ENCODE data around the gene LSM7. TPM values are rescaled to one million over a fixed set of nuclear protein-coding genes. Genes with fewer than 3 reads are reported as not detected.
"Not testable (repeated sequence)": the region's sequence is repeated elsewhere in the genome, so short reads cannot be mapped to it uniquely, and the experiment has no call there.

The LSM7 gene
- total RNA-seq, 1 experiment from 2014 or later, result 421 TPM

DNA sequence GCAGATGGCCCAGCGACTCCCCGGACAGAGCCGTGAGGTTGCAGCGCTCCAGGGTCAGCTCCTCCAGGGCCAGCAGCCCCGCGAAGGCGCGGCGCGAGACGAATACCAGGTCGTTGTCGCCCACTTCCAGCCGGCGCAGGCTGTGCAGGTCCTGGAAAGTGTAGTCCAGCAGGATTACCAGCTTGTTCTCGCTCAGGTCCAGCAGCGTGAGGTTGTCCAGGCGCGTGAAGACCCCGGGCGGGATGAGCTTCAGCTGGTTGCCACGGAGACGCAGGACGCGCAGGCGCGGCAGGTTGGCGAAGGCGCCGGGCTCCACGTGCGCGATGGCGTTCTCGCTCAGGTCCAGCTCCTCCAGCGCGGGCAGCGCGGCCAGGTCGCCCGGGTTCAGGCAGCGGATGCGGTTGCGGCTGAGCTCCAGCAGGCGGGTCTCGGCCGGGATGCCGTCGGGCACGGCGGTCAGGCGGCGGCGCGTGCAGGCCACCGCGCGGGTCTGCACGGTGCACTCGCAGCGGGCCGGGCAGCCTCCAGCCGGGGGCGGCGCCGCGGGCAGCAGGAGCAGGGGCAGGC, 37.1 kb downstream of the LSM7 start:
- Histone ChIP-seq H3K36me3 (replicated peaks; ENCODE audit: control insufficient read depth, insufficient read depth, low read length) (no peaks in the 10 kb centered on the region), H3K27me3 (ENCODE audit: control insufficient read depth, insufficient read depth, low read length) (peaks cover 35% of the 10 kb centered on the region; the same call in 1 of the 2 replicates), H3K4me3 (ENCODE audit: insufficient read depth, low read depth, low read length) (peak overlapping the region; percentile 25; the same call in 1 of the 2 replicates)
- peak; percentile 94 for DNase-seq

DNA sequence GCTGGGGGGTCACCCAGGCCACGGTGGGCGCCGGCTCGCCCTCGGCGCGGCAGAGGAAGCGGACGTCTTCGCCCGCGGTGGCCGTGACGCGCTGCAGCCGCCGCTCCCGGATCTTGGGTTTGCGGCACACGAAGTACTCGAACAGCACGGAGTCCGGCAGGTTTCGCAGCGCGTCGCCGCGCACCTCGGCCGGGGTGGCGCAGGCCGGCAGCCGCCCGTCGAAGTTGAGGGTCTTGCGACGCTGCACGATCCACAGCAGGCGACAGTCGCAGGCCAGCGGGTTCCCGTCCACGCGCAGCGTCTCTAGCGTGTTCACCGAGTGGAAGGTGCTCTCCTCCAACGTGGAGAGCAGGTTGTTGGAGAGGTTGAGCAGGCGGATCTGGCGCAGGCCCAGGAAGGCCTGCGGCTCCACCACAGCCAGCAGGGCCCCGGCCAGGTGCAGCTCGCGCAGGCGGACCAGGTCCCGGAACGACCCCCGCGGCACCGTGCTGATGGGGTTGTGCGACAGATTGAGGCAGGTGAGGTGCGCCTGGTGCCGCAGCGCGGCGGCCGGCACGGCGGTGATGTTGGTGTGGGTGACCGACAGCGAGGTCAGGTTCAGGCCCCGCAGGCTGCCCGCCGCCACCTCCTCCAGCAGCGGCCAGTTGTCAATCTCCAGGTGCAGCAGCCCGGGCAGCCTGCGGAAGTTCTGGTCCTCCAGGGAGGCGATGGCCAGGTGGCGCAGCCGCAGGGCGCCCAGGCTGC, 37.8 kb downstream of the LSM7 start:
- H3K36me3 ChIP-seq (replicated peaks; ENCODE audit: control insufficient read depth, insufficient read depth, low read length), result no peaks in the 10 kb centered on the region
- peak; percentile 86 for DNase-seq
- peak overlapping the region; percentile 25; the same call in 1 of the 2 replicates for H3K4me3 ChIP-seq (ENCODE audit: insufficient read depth, low read depth, low read length)
- peaks cover 35% of the 10 kb centered on the region; the same call in 1 of the 2 replicates for H3K27me3 ChIP-seq (ENCODE audit: control insufficient read depth, insufficient read depth, low read length)

DNA sequence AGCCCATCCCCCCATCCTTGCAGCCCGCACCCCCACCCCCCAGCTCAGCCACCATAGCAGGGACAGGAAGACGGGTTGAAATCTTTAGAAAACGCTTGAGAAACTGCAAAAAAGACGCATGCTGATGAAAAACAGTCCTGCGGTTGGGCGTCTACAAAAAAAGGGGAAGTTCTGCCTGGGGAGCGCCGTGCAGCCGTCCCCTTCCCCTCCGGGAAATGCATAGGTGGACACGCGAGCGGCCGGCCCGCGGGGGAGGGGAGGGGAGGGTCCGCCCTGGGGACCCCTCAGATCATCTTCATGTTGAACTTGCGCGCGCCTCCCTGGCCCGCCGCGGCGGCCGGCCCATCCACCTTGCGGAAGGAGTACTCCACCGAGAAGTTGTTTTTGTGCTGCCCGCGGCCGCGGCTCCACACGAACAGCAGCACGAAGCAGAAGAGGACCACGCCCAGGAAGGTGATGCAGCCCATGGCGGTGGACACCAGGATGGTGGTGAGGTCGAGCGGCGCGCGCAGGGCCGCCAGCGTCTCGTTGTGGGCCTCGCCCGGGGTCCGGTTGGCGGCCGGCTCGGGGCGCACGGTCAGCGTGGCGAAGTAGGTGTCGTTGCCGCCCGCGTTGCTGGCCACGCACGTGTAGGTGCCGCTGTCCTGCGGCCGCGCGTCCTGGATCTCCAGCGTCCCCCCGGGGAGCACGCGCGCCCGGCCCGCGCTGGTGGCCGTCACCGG, 38.5 kb downstream of the LSM7 start:
- peak; percentile 83 for DNase-seq
- H3K27me3 ChIP-seq (ENCODE audit: control insufficient read depth, insufficient read depth, low read length), result peaks cover 33% of the 10 kb centered on the region; the same call in 1 of the 2 replicates
- H3K4me3 ChIP-seq (ENCODE audit: insufficient read depth, low read depth, low read length), result peak overlapping the region; percentile 29; the same call in 1 of the 2 replicates
- H3K36me3 ChIP-seq (replicated peaks; ENCODE audit: control insufficient read depth, insufficient read depth, low read length), result no peaks in the 10 kb centered on the region

DNA sequence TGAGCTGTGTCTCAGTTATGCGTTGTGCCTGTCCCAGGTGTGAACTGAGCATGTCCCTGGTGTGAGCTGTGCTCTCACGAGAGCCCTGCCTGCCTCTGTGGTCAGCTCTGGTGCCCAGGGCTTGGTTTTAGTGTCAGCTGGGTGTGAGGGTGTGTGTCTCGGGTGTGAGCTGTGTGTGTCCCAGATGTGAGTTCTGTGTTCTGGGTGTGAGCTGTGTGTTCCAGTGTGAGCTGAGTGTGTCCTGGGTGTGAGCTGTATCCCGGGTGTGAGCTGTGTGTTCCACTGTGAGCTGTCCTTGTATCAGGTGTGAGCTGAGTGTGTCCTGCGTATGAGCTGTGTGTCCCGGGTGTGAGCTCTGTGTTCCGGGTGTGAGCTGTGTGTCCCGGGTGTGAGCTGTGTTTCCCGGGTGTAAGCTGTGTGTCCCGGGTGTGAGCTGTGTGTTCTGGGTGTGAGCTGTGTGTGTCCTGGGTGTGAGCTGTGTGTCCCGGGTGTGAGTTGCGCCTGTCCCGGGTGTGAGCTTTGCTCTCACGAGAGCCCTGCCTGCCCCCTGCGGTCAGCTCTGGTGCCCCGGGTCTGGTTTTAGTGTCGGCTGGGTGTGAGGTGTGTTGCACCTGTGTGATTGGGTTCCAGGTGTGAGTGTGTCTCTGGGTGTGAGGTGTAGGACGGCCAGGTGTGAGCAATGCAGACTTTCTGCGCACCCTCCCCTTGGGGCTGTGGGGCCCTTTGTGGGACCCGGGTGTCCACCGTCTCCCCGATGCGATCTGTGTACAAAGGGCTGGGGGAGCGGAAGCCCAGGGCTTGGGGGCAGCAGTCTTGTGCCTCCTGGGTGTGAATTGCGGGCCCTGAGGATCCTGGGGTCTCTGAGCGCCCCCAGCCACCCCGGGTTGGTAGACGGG, 39.3 kb downstream of the LSM7 start:
- Histone ChIP-seq H3K36me3 (replicated peaks; ENCODE audit: control insufficient read depth, insufficient read depth, low read length) (no peaks in the 10 kb centered on the region), H3K4me3 (ENCODE audit: insufficient read depth, low read depth, low read length) (no peak overlapping the region), H3K27me3 (ENCODE audit: control insufficient read depth, insufficient read depth, low read length) (peaks cover 33% of the 10 kb centered on the region; the same call in 1 of the 2 replicates)
- DNase-seq, result peak; percentile 68

DNA sequence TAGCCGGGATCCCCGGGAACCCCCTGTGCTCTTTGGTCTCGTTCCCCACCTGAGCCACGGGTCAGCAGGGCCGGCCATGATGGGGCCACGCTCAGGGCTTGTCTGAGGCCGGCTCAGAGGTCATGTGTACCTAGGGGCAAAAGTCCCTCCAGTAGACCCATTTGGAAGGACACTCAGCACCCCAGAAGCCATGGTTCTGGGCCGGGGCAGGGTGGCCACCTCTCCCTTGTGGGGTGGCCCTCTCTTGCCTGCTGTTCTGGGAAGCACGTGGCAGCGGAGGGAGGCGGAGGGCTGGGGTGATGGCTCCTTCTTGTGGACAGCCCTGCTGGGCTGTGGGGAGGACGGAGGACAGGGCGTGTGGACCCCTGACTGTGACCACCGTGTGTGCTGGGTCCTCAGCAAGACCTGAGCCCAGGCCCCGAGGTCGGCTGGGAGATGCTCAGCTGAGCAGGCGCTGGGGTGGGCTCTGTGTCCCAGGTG, 40.0 kb downstream of the LSM7 start:
- Histone ChIP-seq H3K36me3 (replicated peaks; ENCODE audit: control insufficient read depth, insufficient read depth, low read length) (no peaks in the 10 kb centered on the region), H3K27me3 (ENCODE audit: control insufficient read depth, insufficient read depth, low read length) (peaks cover 33% of the 10 kb centered on the region; the same call in 1 of the 2 replicates), H3K4me3 (ENCODE audit: insufficient read depth, low read depth, low read length) (no peak overlapping the region)
- no peak for DNase-seq

DNA sequence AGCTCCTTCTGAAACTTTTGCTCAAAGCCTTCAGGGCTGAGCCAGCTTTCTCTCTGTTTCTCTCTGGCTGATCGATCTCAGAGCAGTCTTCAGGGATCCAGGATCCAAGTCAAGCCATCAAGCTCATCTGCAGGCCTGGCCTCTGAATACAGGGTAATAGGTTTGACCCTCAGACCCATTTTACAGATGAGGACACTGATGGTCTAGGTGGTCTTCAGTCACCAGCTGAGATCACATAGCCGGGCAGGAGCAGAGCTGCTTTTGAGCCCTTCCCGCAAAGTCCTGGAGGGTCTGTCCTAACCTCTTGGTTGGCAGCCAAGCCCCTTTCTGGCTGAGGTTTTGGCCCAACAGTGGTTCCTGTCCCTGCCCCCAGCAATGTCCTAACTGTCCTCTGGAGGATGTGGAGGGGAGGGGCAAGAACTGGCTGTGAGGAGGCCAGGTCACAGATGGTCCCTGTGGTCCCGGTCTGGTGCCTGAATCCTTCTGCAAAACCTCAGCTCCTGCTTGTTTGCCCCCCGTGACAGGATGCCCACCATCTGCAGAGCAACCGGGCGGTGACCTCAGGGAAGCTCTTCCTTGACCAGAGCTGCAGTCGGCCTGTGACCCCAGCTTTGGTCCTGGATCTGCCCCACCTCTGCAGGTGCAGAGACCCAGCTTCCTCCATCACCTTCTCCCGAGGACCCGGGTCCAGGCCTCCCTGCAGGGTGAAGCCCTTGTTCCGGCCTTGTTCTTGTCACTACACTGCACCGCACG, 40.6 kb downstream of the LSM7 start:
- Histone ChIP-seq H3K4me3 (ENCODE audit: insufficient read depth, low read depth, low read length) (no peak overlapping the region), H3K27me3 (ENCODE audit: control insufficient read depth, insufficient read depth, low read length) (peaks cover 36% of the 10 kb centered on the region; the same call in 1 of the 2 replicates), H3K36me3 (replicated peaks; ENCODE audit: control insufficient read depth, insufficient read depth, low read length) (no peaks in the 10 kb centered on the region)
- no peak for DNase-seq

DNA sequence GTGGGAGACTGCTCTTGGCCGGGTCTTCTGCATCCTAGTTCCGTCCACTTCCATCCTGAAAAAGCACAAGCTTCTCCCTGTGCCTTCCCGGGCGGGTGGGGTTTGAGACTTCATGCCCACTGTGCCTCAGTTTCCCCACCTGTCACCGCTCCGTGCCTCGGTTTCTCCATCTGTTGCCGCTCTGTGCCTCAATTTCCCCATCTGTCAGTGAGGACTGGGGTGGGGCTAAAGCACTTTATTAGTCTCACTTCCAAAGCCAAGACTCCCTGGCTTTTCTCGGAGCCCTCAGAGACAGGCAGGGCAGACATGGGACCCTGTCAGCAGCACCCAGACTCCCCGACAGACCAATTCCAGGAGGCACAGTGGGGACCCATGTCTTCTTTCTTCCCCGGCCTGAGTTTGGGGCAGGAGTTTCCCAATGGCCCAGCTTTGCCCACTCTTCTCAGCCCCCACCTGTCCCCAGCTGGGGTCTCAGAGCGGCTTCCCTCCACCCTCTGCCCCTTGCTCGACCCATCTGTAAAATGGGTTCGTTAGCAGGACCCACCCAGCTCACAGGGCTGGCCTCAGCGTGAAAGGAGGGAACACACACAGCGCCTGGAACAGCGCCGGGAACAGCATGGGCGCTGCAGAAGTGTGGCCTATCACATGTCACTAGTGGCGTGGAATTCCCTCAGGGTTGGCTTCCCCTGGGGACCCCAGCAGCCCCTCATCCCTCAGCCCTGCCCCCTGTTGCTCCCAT, 41.8 kb downstream of the LSM7 start:
- H3K4me3 ChIP-seq (ENCODE audit: insufficient read depth, low read depth, low read length), result no peak overlapping the region
- H3K36me3 ChIP-seq (replicated peaks; ENCODE audit: control insufficient read depth, insufficient read depth, low read length), result no peaks in the 10 kb centered on the region
- H3K27me3 ChIP-seq (ENCODE audit: control insufficient read depth, insufficient read depth, low read length), result peaks cover 38% of the 10 kb centered on the region
- DNase-seq, result no peak

DNA sequence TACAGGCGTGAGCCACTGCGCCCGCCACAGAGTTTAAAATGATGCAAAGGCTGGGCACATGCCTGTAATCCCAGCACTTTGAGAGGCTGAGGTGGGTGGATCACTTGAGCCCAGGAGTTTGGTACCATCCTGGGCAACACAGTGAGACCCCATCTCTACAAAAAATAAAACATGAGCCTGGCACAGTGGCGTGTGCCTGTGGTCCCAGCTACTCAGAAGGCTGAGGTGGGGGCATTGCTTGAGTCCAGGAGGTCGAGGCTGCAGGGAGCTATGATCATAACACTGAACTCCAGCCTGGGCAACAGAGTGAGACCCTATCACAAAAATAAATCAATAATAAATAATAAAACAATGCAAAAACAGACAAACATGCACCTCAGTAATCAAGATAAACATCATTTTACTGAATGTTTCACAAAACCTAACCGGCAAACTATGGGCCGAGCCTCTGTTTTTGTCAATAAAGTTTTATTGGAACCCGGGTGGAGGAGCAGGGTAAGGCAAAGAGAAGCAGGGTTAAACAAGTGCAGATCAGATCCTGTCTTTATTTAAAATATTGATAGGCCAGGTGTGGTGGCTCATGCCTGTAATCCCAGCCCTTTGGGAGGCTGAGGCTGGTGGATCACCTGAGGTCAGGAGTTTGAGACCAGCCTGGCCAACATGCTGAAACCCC, 44.4 kb downstream of the LSM7 start:
- no peak for DNase-seq
- Histone ChIP-seq H3K4me3 (ENCODE audit: insufficient read depth, low read depth, low read length) (no peak overlapping the region), H3K36me3 (replicated peaks; ENCODE audit: control insufficient read depth, insufficient read depth, low read length) (no peaks in the 10 kb centered on the region), H3K27me3 (ENCODE audit: control insufficient read depth, insufficient read depth, low read length) (peaks cover 14% of the 10 kb centered on the region)

DNA sequence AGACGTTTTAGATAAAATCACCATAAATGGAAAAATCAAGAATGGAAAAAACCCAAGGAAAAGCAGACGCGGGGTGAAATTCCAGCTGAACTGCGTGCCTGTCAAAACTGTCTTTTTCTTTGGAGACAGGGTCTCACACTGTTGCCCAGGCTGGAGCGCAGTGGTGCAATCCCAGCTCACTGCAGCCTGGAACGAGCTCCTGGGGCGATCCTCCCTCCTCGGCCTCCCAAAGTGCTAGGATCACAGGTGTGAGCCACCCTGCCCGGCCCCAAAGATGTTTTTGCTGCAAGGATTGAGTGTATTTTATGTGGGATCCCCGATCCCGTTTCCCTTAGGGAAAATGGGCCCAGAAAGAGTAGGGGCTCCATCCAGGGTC, 45.5 kb downstream of the LSM7 start:
- Histone ChIP-seq H3K4me3 (ENCODE audit: insufficient read depth, low read depth, low read length) (no peak overlapping the region; the same call in 1 of the 2 replicates), H3K36me3 (replicated peaks; ENCODE audit: control insufficient read depth, insufficient read depth, low read length) (no peaks in the 10 kb centered on the region), H3K27me3 (ENCODE audit: control insufficient read depth, insufficient read depth, low read length) (peaks cover 10% of the 10 kb centered on the region)
- no peak for DNase-seq

DNA sequence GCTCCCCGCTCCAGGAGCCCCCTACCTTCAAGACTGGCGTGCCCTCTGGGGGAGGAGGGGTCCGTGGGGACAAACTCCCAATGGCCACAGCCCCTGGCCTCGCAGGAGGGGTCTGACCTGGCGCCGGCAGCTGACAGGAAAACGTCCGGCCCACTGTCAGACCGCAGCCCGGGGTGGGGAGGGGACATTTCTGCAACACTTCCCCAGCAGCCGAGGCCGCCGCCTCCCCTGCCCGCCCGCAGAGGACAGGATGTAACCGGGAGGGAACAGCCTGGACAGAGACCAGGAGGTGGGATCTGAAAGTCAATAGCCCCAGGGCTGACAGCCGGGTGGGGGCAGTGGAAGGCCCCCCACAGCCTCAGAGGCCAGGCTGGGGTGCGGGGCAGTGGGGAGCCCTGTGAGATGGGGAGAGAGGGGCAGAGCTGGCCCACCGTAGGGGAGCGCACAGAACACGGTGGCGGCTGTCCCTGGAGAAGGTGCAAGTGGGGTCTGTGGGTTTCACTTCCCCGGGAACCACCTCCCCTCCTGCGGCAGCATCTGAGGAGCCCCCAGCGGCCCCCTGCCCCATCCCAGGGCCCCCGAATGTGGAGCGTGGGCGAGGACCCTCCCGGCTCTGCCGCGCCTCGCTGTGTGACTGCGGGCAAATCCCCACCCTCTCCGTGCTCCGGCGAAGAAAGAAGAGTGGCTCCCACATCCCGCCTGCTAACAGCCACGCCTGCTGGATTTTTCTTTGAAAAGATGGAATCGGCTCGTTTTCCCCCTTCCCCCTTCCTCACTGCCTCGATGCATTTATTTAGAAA, 46.1 kb downstream of the LSM7 start, which contains the start of gene PEAK3:
Gene PEAK3, minus strand, starts transcription at position 114 of the 800 bp plus-strand sequence. CDS start 1,244 bp downstream, outside the sequence.
- DNase-seq, result peak; percentile 90
- Histone ChIP-seq H3K27me3 (ENCODE audit: control insufficient read depth, insufficient read depth, low read length) (peaks cover 10% of the 10 kb centered on the region), H3K36me3 (replicated peaks; ENCODE audit: control insufficient read depth, insufficient read depth, low read length) (no peaks in the 10 kb centered on the region), H3K4me3 (ENCODE audit: insufficient read depth, low read depth, low read length) (peak within 1 kb of the TSS; percentile 45)

DNA sequence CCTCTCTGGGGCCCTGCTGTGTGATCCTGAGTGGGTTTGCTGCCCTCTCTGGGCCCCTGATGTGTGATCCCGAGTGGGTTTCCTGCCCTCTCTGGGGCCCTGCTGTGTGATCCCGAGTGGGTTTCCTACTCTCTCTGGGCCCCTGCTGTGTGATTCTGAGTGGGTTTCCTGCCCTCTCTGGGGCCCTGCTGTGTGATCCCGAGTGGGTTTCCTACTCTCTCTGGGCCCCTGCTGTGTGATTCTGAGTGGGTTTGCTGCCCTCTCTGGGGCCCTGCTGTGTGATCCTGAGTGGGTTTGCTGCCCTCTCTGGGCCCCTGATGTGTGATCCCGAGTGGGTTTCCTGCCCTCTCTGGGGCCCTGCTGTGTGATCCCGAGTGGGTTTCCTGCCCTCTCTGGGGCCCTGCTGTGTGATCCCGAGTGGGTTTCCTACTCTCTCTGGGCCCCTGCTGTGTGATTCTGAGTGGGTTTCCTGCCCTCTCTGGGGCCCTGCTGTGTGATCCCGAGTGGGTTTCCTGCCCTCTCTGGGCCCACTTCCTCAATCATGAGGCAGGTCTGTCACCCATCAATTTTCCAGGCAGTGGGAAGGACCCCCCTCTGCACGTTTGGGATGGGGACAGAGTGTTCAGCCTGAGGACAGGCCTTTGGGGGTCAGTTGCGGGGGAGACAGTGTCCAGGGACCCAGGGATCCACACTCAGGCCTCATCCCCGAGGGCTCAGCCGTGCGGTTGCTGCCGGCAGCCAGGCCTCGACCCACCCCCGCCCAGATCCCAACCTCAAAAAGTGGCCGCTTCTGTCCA, 46.9 kb downstream of the LSM7 start:
- DNase-seq; H3K27me3 ChIP-seq (ENCODE audit: control insufficient read depth, insufficient read depth, low read length); H3K36me3 ChIP-seq (replicated peaks; ENCODE audit: control insufficient read depth, insufficient read depth, low read length): not testable (repeated sequence)
- H3K4me3 ChIP-seq (ENCODE audit: insufficient read depth, low read depth, low read length), result peak overlapping the region; percentile 45
